NCI-H1694 (cell line): ENCODE data around the gene RIOK2.

Experiments
- DNase-seq: peaks from one replicate; lab custom pipeline; 2025; lab: John Stamatoyannopoulos, UW

Gene RIOK2

GRCh38 chr5:97124335-97124734 is 58.7 kb downstream of the RIOK2 start:
- no peak for DNase-seq

DNA sequence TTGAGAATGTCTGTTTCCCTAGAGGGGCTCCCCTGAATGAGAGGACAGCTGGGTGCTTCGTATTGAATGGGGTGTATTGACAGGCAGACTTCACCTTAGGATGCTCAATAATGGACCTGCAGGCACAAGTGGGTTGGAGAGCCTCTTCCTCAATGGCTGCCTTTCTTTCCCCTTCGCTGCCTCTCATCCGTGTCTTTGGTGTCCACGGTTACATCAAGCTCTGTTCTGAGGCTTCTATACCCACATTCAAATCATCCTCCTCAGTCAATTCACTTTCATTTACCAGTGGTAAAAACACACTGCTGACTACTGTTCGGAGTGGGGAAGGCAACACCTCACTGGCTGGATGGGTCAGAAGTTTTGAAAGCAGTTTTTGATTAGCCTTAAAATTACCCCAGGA is 61.2 kb downstream of the RIOK2 start:
- DNase-seq = no peak

DNA sequence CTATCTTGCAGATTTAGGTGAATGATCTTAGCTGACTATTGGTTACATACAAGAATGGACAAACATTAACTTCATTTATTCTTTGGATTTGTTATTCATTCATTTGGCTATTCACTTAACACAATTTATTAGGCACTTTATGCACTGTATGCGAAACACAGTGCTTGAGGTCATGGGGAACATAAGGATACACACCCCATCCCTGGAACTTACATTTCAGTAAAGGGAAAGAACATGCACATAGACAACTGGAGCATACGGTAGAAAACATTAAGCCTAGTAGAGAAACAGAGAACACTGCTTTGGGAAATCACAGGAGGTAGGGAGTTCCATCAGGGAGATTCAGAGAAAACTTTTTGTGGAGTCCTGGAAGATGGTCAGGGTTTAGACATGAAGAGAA is 62.9 kb downstream of the RIOK2 start:
- DNase-seq = no peak

DNA sequence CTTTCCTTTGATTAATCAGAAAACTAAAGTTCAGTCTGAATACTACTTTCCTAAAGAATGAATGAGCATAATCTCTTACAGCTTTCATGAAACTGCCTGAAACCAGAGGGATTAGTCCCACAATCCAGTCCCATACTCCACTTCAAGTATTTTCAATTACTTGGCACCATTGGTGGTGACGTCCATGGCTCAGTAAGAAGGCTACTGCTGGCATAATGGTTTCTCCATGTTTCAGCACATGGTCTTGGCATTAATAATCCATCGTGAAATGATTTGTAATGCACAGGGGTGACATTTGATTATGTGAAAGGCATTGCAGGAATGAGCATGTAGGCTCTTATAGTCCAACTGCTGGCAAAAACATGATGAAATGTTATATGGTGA is 64.0 kb downstream of the RIOK2 start:
- no peak for DNase-seq

GRCh38 chr5:97118261-97119006 is 64.6 kb downstream of the RIOK2 start:
- DNase-seq = no peak

GRCh38 chr5:97115932-97116331 is 67.1 kb downstream of the RIOK2 start:
- no peak for DNase-seq

DNA sequence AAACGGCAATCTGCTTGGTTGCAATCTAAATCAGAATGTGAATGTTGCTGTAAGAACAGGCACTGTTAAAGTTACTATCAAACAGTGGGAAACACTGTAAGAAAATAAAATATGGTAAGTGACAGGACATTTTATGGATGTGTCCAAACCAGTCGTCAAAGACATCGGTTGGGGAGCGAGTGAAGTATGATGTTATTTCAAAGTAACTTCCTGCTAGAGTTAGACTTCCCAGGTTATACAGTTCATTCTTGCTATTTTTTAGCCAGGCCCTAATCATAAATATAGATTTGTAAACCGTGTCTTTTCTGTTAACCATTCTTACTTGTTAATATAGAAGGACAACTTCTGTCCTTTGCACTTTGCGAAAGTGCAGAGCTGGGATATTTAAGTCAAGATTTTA is 70.8 kb downstream of the RIOK2 start:
- no peak for DNase-seq

- DNase-seq = no peak
These were observed 71.4 kb downstream of the RIOK2 start for GRCh38 chr5:97111616-97112015.

DNA sequence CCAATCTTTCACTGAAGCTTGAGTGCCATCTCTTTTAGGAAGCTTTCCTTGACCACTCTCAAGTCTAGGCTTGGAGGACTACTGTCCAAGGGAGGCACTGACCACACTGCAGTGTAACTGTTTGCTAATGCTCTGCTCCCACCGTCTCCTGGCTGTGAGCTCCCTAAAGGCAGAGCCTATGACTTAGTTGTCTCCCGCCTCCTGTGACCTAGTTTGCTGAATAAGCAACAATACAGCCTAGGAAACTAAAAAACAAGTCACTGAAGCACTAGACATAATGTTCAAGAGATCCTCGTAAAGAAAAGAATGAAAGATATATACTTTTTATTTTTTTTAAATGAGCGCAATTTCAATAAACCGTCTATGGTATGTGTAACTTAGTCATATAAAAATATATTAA is 72.0 kb downstream of the RIOK2 start:
- DNase-seq = no peak
